Measurements from ENCODE around the gene TMEM184A. TPM values are rescaled to one million over a fixed set of nuclear protein-coding genes. Genes with fewer than 3 reads are reported as not detected.

TMEM184A gene
- under 1 TPM in 1 of 6 donors, not detected in 5; 0.16 TPM for polyA plus RNA-seq (ENCODE audit: low read depth in 6 of 6)

GRCh38 chr7:1555813-1556543 is at the start of gene TMEM184A:
Gene TMEM184A (minus strand): TSS chr7:1556205. CDS start chr7:1555484, 721 bp downstream.
- H3K4me3 Mint-ChIP-seq, result peak within 1 kb of the TSS in 3 of 8 donors; percentile 12 to 58 (median 32)
- DNase-seq (peak; percentile 47), ATAC-seq (ENCODE audit: low read depth in 2 of 2) (peak; percentile 80 to 86)
- peak within 1 kb of the TSS in 2 of 6 donors; percentile 1 to 39 for H3K27ac Mint-ChIP-seq
- H3K4me1 Mint-ChIP-seq, result peaks cover 3 to 6% (median 5%) of the 10 kb centered on the region in 3 donors
- H3K36me3 Mint-ChIP-seq, result no peaks in the 10 kb centered on the region
- H3K9me3 Mint-ChIP-seq, result no peaks in the 10 kb centered on the region
- H3K27me3 Mint-ChIP-seq, result no peaks in the 10 kb centered on the region

GRCh38 chr7:1604383-1604782 is 48.4 kb upstream of the TMEM184A start:
- DNase-seq (no peak), ATAC-seq (ENCODE audit: low read depth in 2 of 2) (no peak)
- Mint-ChIP-seq H3K4me1 (peaks cover 0 to 7% (median 0%) of the 10 kb centered on the region in 3 donors), H3K27ac (no peak overlapping the region), H3K36me3 (no peaks in the 10 kb centered on the region), H3K4me3 (no peak overlapping the region), H3K9me3 (no peaks in the 10 kb centered on the region), H3K27me3 (peaks cover 5 to 38% (median 31%) of the 10 kb centered on the region in 3 donors)

- Mint-ChIP-seq H3K36me3 (no peaks in the 10 kb centered on the region), H3K9me3 (no peaks in the 10 kb centered on the region), H3K27ac (no peak overlapping the region), H3K4me1 (peaks cover 0 to 7% (median under 1%) of the 10 kb centered on the region in 3 donors), H3K4me3 (peak overlapping the region in 2 of 8 donors; percentile 12 to 35), H3K27me3 (peaks cover 5 to 31% (median 23%) of the 10 kb centered on the region in 3 donors)
- ATAC-seq (ENCODE audit: low read depth in 2 of 2), result no peak
- no peak for DNase-seq
Measured at GRCh38 chr7:1603346-1604225, 47.6 kb upstream of the TMEM184A start.

- Mint-ChIP-seq H3K4me3 (no peak overlapping the region), H3K27me3 (peaks cover 2 to 23% (median 19%) of the 10 kb centered on the region in 3 donors), H3K36me3 (no peaks in the 10 kb centered on the region), H3K27ac (peak overlapping the region in 1 of 6 donors; percentile 30), H3K4me1 (peaks cover 0 to 7% (median 2%) of the 10 kb centered on the region in 3 donors), H3K9me3 (peaks cover 0 to 2% (median 0%) of the 10 kb centered on the region in 7 donors)
- ATAC-seq (ENCODE audit: low read depth in 2 of 2), result no peak
- DNase-seq, result no peak
Measured at GRCh38 chr7:1602386-1602785, 46.4 kb upstream of the TMEM184A start.

GRCh38 chr7:1601956-1602355 is 46.0 kb upstream of the TMEM184A start:
- Mint-ChIP-seq H3K4me1 (peaks cover 0 to 5% (median 2%) of the 10 kb centered on the region in 3 donors), H3K4me3 (no peak overlapping the region), H3K27ac (no peak overlapping the region), H3K36me3 (no peaks in the 10 kb centered on the region), H3K27me3 (peaks cover 0 to 19% (median 15%) of the 10 kb centered on the region in 3 donors), H3K9me3 (peaks cover 0 to 2% (median 0%) of the 10 kb centered on the region in 7 donors)
- ATAC-seq (ENCODE audit: low read depth in 2 of 2) (no peak), DNase-seq (no peak)

GRCh38 chr7:1599640-1600395 is 43.8 kb upstream of the TMEM184A start:
- no peak for ATAC-seq (ENCODE audit: low read depth in 2 of 2)
- Mint-ChIP-seq H3K4me3 (no peak overlapping the region), H3K4me1 (peaks cover 0 to 3% (median 2%) of the 10 kb centered on the region in 3 donors), H3K27ac (peak overlapping the region in 2 of 6 donors; percentile 39 to 74), H3K9me3 (peaks cover 0 to 3% (median 0%) of the 10 kb centered on the region in 7 donors), H3K36me3 (no peaks in the 10 kb centered on the region), H3K27me3 (peaks cover 0 to 8% (median 8%) of the 10 kb centered on the region in 3 donors)
- DNase-seq, result no peak

GRCh38 chr7:1598961-1599639 is 43.1 kb upstream of the TMEM184A start:
- Mint-ChIP-seq H3K4me3 (no peak overlapping the region), H3K27me3 (peaks cover 0 to 8% (median 8%) of the 10 kb centered on the region in 3 donors), H3K4me1 (peaks cover 0 to 4% (median 2%) of the 10 kb centered on the region in 3 donors), H3K9me3 (peaks cover 0 to 5% (median 0%) of the 10 kb centered on the region in 7 donors), H3K36me3 (no peaks in the 10 kb centered on the region), H3K27ac (no peak overlapping the region)
- no peak for ATAC-seq (ENCODE audit: low read depth in 2 of 2)
- DNase-seq, result no peak

- H3K4me3 Mint-ChIP-seq, result no peak overlapping the region
- H3K9me3 Mint-ChIP-seq, result peaks cover 0 to 5% (median 0%) of the 10 kb centered on the region in 7 donors
- DNase-seq, result no peak
- H3K36me3 Mint-ChIP-seq, result no peaks in the 10 kb centered on the region
- no peak for ATAC-seq (ENCODE audit: low read depth in 2 of 2)
- peaks cover 0 to 7% (median 6%) of the 10 kb centered on the region in 3 donors for H3K27me3 Mint-ChIP-seq
- H3K4me1 Mint-ChIP-seq, result peaks cover 0 to 4% (median 2%) of the 10 kb centered on the region in 3 donors
- peak overlapping the region in 1 of 6 donors; percentile 80 for H3K27ac Mint-ChIP-seq
Measured at GRCh38 chr7:1598286-1598685, 42.3 kb upstream of the TMEM184A start.

- H3K4me3 Mint-ChIP-seq, result no peak overlapping the region
- H3K9me3 Mint-ChIP-seq, result peaks cover 0 to 5% (median 0%) of the 10 kb centered on the region in 7 donors
- H3K4me1 Mint-ChIP-seq, result peaks cover 2 to 5% (median 5%) of the 10 kb centered on the region in 3 donors
- H3K27me3 Mint-ChIP-seq, result peaks cover under 1 to 5% (median under 1%) of the 10 kb centered on the region in 3 donors
- H3K27ac Mint-ChIP-seq, result no peak overlapping the region
- ATAC-seq (ENCODE audit: low read depth in 2 of 2) (no peak), DNase-seq (no peak)
- H3K36me3 Mint-ChIP-seq, result no peaks in the 10 kb centered on the region
Measured at GRCh38 chr7:1597791-1598190, 41.8 kb upstream of the TMEM184A start.

- H3K4me1 Mint-ChIP-seq, result peaks cover 8 to 11% (median 10%) of the 10 kb centered on the region in 3 donors
- H3K27me3 Mint-ChIP-seq, result peaks cover 0 to 11% (median 5%) of the 10 kb centered on the region in 3 donors
- peaks cover 0 to 5% (median 0%) of the 10 kb centered on the region in 7 donors for H3K9me3 Mint-ChIP-seq
- peak overlapping the region in 2 of 6 donors; percentile 66 to 89 for H3K27ac Mint-ChIP-seq
- no peak overlapping the region for H3K4me3 Mint-ChIP-seq
- ATAC-seq (ENCODE audit: low read depth in 2 of 2) (no peak), DNase-seq (no peak)
- no peaks in the 10 kb centered on the region for H3K36me3 Mint-ChIP-seq
Measured at GRCh38 chr7:1597066-1597760, 41.2 kb upstream of the TMEM184A start.

- no peak for ATAC-seq (ENCODE audit: low read depth in 2 of 2)
- H3K27me3 Mint-ChIP-seq, result peaks cover 7 to 18% (median 8%) of the 10 kb centered on the region in 3 donors
- H3K4me1 Mint-ChIP-seq, result peaks cover 16 to 18% (median 18%) of the 10 kb centered on the region in 3 donors
- H3K27ac Mint-ChIP-seq, result peak overlapping the region in 2 of 6 donors; percentile 9 to 68
- H3K36me3 Mint-ChIP-seq, result no peaks in the 10 kb centered on the region
- DNase-seq, result no peak
- H3K9me3 Mint-ChIP-seq, result peaks cover 0 to 5% (median 0%) of the 10 kb centered on the region in 7 donors
- no peak overlapping the region for H3K4me3 Mint-ChIP-seq
Measured at GRCh38 chr7:1596181-1597043, 40.4 kb upstream of the TMEM184A start.
